A673 (cell line): ENCODE data around the gene CLK4. TPM values are rescaled to one million over a fixed set of nuclear protein-coding genes. Genes with fewer than 3 reads are reported as not detected.

Experiments used
- BruUV-seq: library from RNA; stranded (reverse); fragments of 400-500 nt; replicated peaks from 2 replicates; lab custom pipeline; 2021; lab: Mats Ljungman, UMichigan
- CTCF ChIA-PET: fragments of 300-600 bp; sonication (Branson Sonifier 250); formaldehyde crosslinking; loops from one replicate; lab custom pipeline; 2022; ENCODE audit warnings: antibody characterized with exemption; lab: Charles Lee
- POLR2A ChIA-PET: fragments of 300-600 bp; sonication (Branson Sonifier 250); formaldehyde crosslinking; loops from one replicate; lab custom pipeline; 2022; ENCODE audit warnings: antibody characterized with exemption; ENCODE audit not compliant: low non-redundant PET; lab: Charles Lee
- DNase-seq: peaks from one replicate; pipeline ENCODE4 v3.0.0-alpha.2; 2015; ENCODE audit warnings: low spot score
- H3K27ac ChIP-seq: fragments of 200-600 bp; sonication (generic); 2 replicates; pipeline ENCODE4 v1.5.1; 2016; ENCODE audit warnings: mixed run types, low read depth, mild to moderate bottlenecking, mixed read lengths, antibody characterized with exemption, low read length; ENCODE audit not compliant: poor library complexity, severe bottlenecking
- H3K27me3 ChIP-seq: fragments of 200-600 bp; sonication (generic); replicated peaks from 2 replicates; pipeline ENCODE4 v1.6.1; 2017; ENCODE audit warnings: mixed run types, low read depth, mild to moderate bottlenecking, mixed read lengths, antibody characterized with exemption, low read length; ENCODE audit not compliant: insufficient read depth, poor library complexity
- H3K36me3 ChIP-seq: fragments of 200-600 bp; sonication (generic); 2 replicates; pipeline ENCODE4 v1.6.1; 2016; ENCODE audit warnings: mixed run types, mild to moderate bottlenecking, mixed read lengths, antibody characterized with exemption, low read length; ENCODE audit not compliant: insufficient read depth, poor library complexity, severe bottlenecking
- H3K4me1 ChIP-seq: fragments of 200-600 bp; sonication (generic); 2 replicates; pipeline ENCODE4 v1.6.1; 2017; ENCODE audit warnings: mixed run types, mild to moderate bottlenecking, mixed read lengths, antibody characterized with exemption, low read length; ENCODE audit not compliant: insufficient read depth, poor library complexity, severe bottlenecking
- H3K4me3 ChIP-seq: fragments of 200-600 bp; sonication (generic); 2 replicates; pipeline ENCODE4 v1.5.1; 2016; ENCODE audit warnings: low read depth, mixed run types, mild to moderate bottlenecking, mixed read lengths, low read length; ENCODE audit not compliant: poor library complexity, severe bottlenecking
- H3K9me3 ChIP-seq: fragments of 200-600 bp; sonication (generic); 2 replicates; pipeline ENCODE4 v1.6.1; 2016; ENCODE audit warnings: mixed run types, low read depth, mild to moderate bottlenecking, mixed read lengths, antibody characterized with exemption, low read length; ENCODE audit not compliant: poor library complexity, severe bottlenecking
- CTCF ChIP-seq: fragments of 300-800, 200-600 bp; sonication (generic); conservative IDR thresholded peaks from 2 replicates; pipeline ENCODE4 v1.5.1; 2017; ENCODE audit warnings: low read depth, mild to moderate bottlenecking, antibody characterized with exemption, low read length, moderate library complexity, mixed read lengths
- EZH2 ChIP-seq: fragments of 200-600 bp; sonication (generic); IDR thresholded peaks from 2 replicates; pipeline ENCODE4 v1.6.1; 2017; ENCODE audit warnings: borderline replicate concordance, low read depth, mild to moderate bottlenecking, mixed read lengths, antibody characterized with exemption, low read length; ENCODE audit not compliant: poor library complexity, severe bottlenecking
- intact Hi-C: fragments of 100-400 bp; cut with micrococcal nuclease; formaldehyde crosslinking; loops from one replicate; pipeline ENCODE4 v1.10.0; 2022; ENCODE audit not compliant: unreplicated experiment
- total RNA-seq: library from RNA; stranded (reverse); gene quantifications from 2 replicates; pipeline ENCODE4 v1.2.3, GENCODE V29; 2021

The CLK4 gene
- total RNA-seq, 1 experiment from 2014 or later, result 24.2 TPM

GRCh38 chr5:178667101-178667500 is 40.3 kb upstream of the CLK4 start:
- intact Hi-C loops, result no loop called here

GRCh38 chr5:178664141-178664540 is 37.3 kb upstream of the CLK4 start:
- no peak for DNase-seq
- BruUV-seq, result no TSS peak
- POLR2A ChIA-PET, result no interaction called here

More at GRCh38 chr5:178667101-178667500, 40.3 kb upstream of the CLK4 start:
- H3K36me3 ChIP-seq, result no peaks in the 10 kb centered on the region
- no peaks in the 10 kb centered on the region for H3K27me3 ChIP-seq
- no peak overlapping the region for H3K4me3 ChIP-seq
- ChIA-PET CTCF (no interaction called here), POLR2A (interaction anchor here (0.6 kb wide), 1 partner anchor 766 kb away, joined by 8 read pairs; no protein-coding TSS in a partner anchor)
- no peak overlapping the region for H3K27ac ChIP-seq
- H3K9me3 ChIP-seq, result no peaks in the 10 kb centered on the region
- no TSS peak for BruUV-seq
- no peaks in the 10 kb centered on the region for H3K4me1 ChIP-seq
- no peak for TF ChIP-seq EZH2
- no peak for TF ChIP-seq CTCF
- no peak for DNase-seq

GRCh38 chr5:178662541-178662860 is 35.7 kb upstream of the CLK4 start:
- Histone ChIP-seq H3K4me3 (no peak overlapping the region), H3K27ac (no peak overlapping the region), H3K9me3 (no peaks in the 10 kb centered on the region), H3K36me3 (no peaks in the 10 kb centered on the region), H3K4me1 (no peaks in the 10 kb centered on the region), H3K27me3 (no peaks in the 10 kb centered on the region)
- ChIA-PET POLR2A (no interaction called here), CTCF (no interaction called here)
- TF ChIP-seq EZH2 (no peak), CTCF (no peak)
- no peak for DNase-seq
- BruUV-seq, result no TSS peak
- intact Hi-C loops, result no loop called here

More at GRCh38 chr5:178664141-178664540, 37.3 kb upstream of the CLK4 start:
- H3K9me3 ChIP-seq, result no peaks in the 10 kb centered on the region
- no peak for TF ChIP-seq EZH2
- no peak for TF ChIP-seq CTCF
- H3K4me3 ChIP-seq, result no peak overlapping the region
- no peaks in the 10 kb centered on the region for H3K36me3 ChIP-seq
- intact Hi-C loops, result no loop called here
- H3K27ac ChIP-seq, result no peak overlapping the region
- no peaks in the 10 kb centered on the region for H3K4me1 ChIP-seq
- CTCF ChIA-PET, result no interaction called here
- no peaks in the 10 kb centered on the region for H3K27me3 ChIP-seq
